ENCODE data around the gene ITPRID1. TPM values are rescaled to one million over a fixed set of nuclear protein-coding genes. Genes with fewer than 3 reads are reported as not detected.

Gene ITPRID1
- total and polyA plus RNA-seq, 2 of the 8 experiments (the other 6 are each of a cell fraction or from before 2014, with no cell fraction given) = 0.09 to 0.47 TPM

DNA sequence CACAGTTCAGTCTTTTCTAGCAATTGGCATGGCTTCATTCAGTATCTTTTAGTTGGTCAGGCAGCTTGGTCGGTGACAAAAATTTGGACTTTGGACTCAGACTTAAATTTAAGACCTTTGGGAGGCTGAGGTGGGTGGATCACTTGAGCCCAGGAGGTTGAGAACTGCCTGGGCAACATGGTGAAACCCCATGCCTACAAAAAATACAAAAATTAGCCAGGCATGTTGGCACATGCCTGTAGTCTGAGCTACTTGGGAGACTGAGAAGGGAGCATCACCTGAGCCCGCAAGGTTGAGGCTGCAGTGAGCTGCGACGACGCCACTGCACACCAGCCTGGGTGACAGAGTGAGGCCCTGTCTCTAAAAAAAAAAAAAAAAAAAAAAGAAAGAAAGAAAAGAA lies 19.5 kb upstream of the ITPRID1 start:
- no peak overlapping the region for H4K8ac ChIP-seq (ENCODE audit: extremely low read depth, insufficient read depth, low read length)
- H2AK5ac ChIP-seq (ENCODE audit: low read depth, low read length) = peak overlapping the region; percentile 34; the same call in 1 of the 2 replicates
- H2BK20ac ChIP-seq (ENCODE audit: low read length) = peak overlapping the region; percentile 57; the same call in 1 of the 2 replicates
- peak overlapping the region in 1 of 2 experiments; percentile 44; a peak in 1 of 4 replicates for H3K4me2 ChIP-seq (ENCODE audit: insufficient read depth in 1 of 2, low read depth in 2 of 2, low read length in 2 of 2)
- H4K91ac ChIP-seq (replicated peaks; ENCODE audit: insufficient read length, low read length) = peak overlapping the region; percentile 89
- no peak overlapping the region for H3K14ac ChIP-seq (ENCODE audit: insufficient read length)
- no peaks in the 10 kb centered on the region for H4K20me1 ChIP-seq (replicated peaks in 1 of 2; ENCODE audit: control insufficient read depth in 1 of 2, insufficient read depth in 2 of 2, low read length in 2 of 2)
- DNase-seq (ENCODE audit: low read depth in 1 of 2, low spot score in 2 of 2) (no peak), FAIRE-seq (no peak)
- peak overlapping the region; percentile 90 for H2BK5ac ChIP-seq (ENCODE audit: low read depth, low read length)
- H3K36me3 ChIP-seq (ENCODE audit: control insufficient read depth in 2 of 4, insufficient read depth in 4 of 4, low read length in 3 of 4) = no peaks in the 10 kb centered on the region
- no peak overlapping the region for H3K27ac ChIP-seq (ENCODE audit: low read depth, low read length)
- H3K79me1 ChIP-seq (ENCODE audit: low read depth, low read length) = no peaks in the 10 kb centered on the region
- peak overlapping the region; percentile 76 for H3K4ac ChIP-seq (replicated peaks; ENCODE audit: insufficient read length, low read depth, low read length)
- no peaks in the 10 kb centered on the region for H3K79me2 ChIP-seq (ENCODE audit: control insufficient read depth in 1 of 2, insufficient read depth in 2 of 2, low read length in 2 of 2)
- WGBS, 2 experiments (ENCODE audit: extremely low coverage in 1 of 2, insufficient coverage in 1 of 2, insufficient read length in 1 of 2, insufficient replicate concordance in 2 of 2, low coverage in 1 of 2, low lambda C conversion rate in 2 of 2, missing lambda C conversion rate in 1 of 2) = 87% methylated on average over 5 of the region's 5 CpGs; no CpG with 5 or more reads in 1 of the 2 experiments
- no peak overlapping the region for H3K23ac ChIP-seq (ENCODE audit: insufficient read length)
- H4K5ac ChIP-seq (ENCODE audit: insufficient read length, low read depth, low read length) = no peak overlapping the region
- no peak overlapping the region for H3K4me3 ChIP-seq (ENCODE audit: extremely low read depth in 1 of 4, insufficient read depth in 2 of 4, low read depth in 3 of 4, low read length in 4 of 4)
- ChIA-PET POLR2A (ENCODE audit: partially characterized antibody) (interaction anchor here (1.3 kb wide), 1 partner anchor 28 kb away, joined by 3 read pairs; no protein-coding TSS in a partner anchor), CTCF (ENCODE audit: partially characterized antibody) (interaction anchor here (0.6 to 8.6 kb wide), 5 partner anchors 50 to 360 kb away, joined by 3 to 94 read pairs (median 4); no protein-coding TSS in a partner anchor)
- H3K27me3 ChIP-seq (replicated peaks in 1 of 4; ENCODE audit: control insufficient read depth in 3 of 4, extremely low read depth in 1 of 4, insufficient read depth in 3 of 4, low read length in 3 of 4) = no peaks in the 10 kb centered on the region
- peak overlapping the region; percentile 10 for H3K56ac ChIP-seq (replicated peaks; ENCODE audit: insufficient read length, low read depth, low read length)
- H2BK15ac ChIP-seq (ENCODE audit: low read length) = no peak overlapping the region
- no peaks in the 10 kb centered on the region for H3K9me3 ChIP-seq (ENCODE audit: insufficient read depth in 2 of 2, low read depth in 1 of 2, low read length in 1 of 2)
- H3K9ac ChIP-seq (replicated peaks in 1 of 4; ENCODE audit: extremely low read depth in 1 of 4, low read depth in 3 of 4, low read length in 3 of 4) = no peak overlapping the region
- peaks cover 0 to 8% (median 7%) of the 10 kb centered on the region in 4 experiments; a peak in 3 of 7 replicates for H3K4me1 ChIP-seq (replicated peaks in 1 of 4; ENCODE audit: control insufficient read depth in 3 of 4, insufficient read depth in 4 of 4, low read length in 3 of 4)
- peak overlapping the region; percentile 57 for H2BK120ac ChIP-seq (replicated peaks; ENCODE audit: low read depth, low read length)
- H3K18ac ChIP-seq (ENCODE audit: extremely low read depth, low read length) = peak overlapping the region; percentile 76; the same call in 1 of the 2 replicates
- TF ChIP-seq BCL11A (IDR thresholded peaks at IDR 0.05; ENCODE audit: low read depth in 2 of 2, low read length in 2 of 2) = no peak
- TF ChIP-seq MAFK (IDR thresholded peaks at IDR 0.05; ENCODE audit: low read depth, low read length) = no peak
- TF ChIP-seq SRF (IDR thresholded peaks at IDR 0.05; ENCODE audit: low read depth, low read length) = no peak
- no peak for TF ChIP-seq FOSL1 (IDR thresholded peaks at IDR 0.05; ENCODE audit: insufficient read depth, low read depth, low read length)
- no peak for TF ChIP-seq RNF2 (IDR thresholded peaks at IDR 0.05; ENCODE audit: borderline replicate concordance, low read depth, low read length, missing control alignments, poor library complexity, severe bottlenecking)
- TF ChIP-seq RBBP5 (IDR thresholded peaks at IDR 0.05; ENCODE audit: borderline replicate concordance, low read depth, low read length) = no peak
- no peak for TF ChIP-seq CBX8 (IDR thresholded peaks at IDR 0.05; ENCODE audit: borderline replicate concordance, low read depth, low read length)
- no peak for TF ChIP-seq EZH2 (IDR thresholded peaks at IDR 0.05; ENCODE audit: low read depth, low read length, severe bottlenecking)
- no peak for TF ChIP-seq TCF12 (IDR thresholded peaks at IDR 0.05; ENCODE audit: low read depth, low read length)
- TF ChIP-seq SP2 (IDR thresholded peaks at IDR 0.05; ENCODE audit: low read length) = no peak
- TF ChIP-seq, protein P1, sequence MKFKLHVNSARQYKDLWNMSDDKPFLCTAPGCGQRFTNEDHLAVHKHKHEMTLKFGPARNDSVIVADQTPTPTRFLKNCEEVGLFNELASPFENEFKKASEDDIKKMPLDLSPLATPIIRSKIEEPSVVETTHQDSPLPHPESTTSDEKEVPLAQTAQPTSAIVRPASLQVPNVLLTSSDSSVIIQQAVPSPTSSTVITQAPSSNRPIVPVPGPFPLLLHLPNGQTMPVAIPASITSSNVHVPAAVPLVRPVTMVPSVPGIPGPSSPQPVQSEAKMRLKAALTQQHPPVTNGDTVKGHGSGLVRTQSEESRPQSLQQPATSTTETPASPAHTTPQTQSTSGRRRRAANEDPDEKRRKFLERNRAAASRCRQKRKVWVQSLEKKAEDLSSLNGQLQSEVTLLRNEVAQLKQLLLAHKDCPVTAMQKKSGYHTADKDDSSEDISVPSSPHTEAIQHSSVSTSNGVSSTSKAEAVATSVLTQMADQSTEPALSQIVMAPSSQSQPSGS (IDR thresholded peaks at IDR 0.05; ENCODE audit: low read length) = no peak
- H3K23me2 ChIP-seq (ENCODE audit: low read depth, low read length) = no peaks in the 10 kb centered on the region
- 0 out of 2 replicates have a peak overlapping the region, but pooled peaks have one; percentile 18 for H2AFZ ChIP-seq (ENCODE audit: low read length)
- H2BK12ac ChIP-seq (ENCODE audit: low read depth, low read length) = peak overlapping the region; percentile 72; the same call in 1 of the 2 replicates
